ENCODE data around the gene CTBP1.

CTBP1 gene

GRCh38 chr4:1221155-1221870, 27.6 kb downstream of the CTBP1 start:
- no peak for DNase-seq

DNA sequence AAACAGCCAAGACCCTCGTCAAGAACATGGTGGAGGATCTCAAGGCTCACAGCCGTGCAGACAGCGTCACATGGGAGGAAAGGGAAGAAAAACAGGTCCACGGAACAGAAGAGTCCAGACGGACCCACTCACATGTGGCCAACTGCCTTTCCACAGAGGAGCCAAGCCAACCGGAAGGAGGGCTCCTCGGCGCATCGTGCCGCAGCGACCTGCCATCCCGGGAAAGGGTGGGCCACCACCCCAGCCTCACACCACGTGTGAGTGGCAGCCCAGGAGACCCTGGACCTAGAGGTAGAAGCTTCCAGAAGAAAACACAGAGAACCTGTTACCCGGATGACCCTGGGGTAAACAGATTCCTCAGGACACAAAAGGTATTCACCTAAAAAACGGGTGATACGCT, 28.4 kb downstream of the CTBP1 start:
- no peak for DNase-seq

GRCh38 chr4:1219566-1219950, 29.4 kb downstream of the CTBP1 start:
- DNase-seq = no peak

GRCh38 chr4:1218634-1219565, 30.0 kb downstream of the CTBP1 start:
- DNase-seq = no peak

- DNase-seq = no peak
These were observed 31.6 kb downstream of the CTBP1 start for GRCh38 chr4:1217366-1217765.

- peak; percentile 82 for DNase-seq
These were observed 32.0 kb downstream of the CTBP1 start for GRCh38 chr4:1216869-1217294.

GRCh38 chr4:1216076-1216614, 32.8 kb downstream of the CTBP1 start:
- DNase-seq = no peak

DNA sequence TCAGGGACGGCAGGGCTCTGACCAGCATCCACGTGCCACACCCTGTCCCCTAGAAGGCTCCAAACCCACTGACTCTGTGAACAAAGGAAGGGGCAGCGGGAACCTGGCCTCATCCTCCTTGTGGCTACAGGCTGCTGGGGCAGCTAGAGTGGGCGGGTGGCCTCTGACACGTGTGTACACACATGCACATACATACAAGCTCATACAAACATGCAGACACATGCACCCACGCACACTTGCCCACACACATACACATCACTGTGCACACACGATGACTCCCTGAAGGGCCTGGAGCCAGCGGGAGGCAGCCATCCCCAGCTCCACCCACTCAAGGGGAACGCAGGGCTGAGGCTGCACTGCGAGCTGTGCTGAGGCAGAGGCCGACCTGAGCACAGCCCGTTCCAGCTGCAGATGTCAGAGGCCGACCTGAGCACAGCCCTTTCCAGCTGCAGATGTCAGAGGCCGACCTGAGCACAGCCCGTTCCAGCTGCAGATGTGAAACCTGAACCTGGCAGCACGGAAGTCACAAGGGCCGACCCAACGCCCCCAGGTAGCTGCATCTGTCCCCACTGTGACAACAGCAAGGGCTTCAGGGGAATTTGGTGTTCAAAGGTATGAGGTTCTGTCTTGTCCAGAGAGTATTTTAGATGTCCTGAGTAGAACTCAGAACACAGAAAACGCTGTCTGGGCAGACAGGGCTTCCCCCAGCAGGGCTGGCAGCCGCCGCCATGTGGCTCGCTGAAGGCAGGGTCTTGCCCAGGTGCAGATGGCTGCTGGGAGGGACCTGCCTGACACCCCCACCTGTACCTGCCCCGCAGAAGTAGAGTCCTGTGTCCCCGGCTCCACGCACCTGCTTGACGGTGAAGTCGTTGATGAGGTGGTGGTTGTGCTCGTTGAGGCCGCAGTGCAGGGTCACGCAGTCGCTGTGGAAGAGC, 33.5 kb downstream of the CTBP1 start:
- no peak for DNase-seq

- no peak for DNase-seq
These were observed 34.5 kb downstream of the CTBP1 start for GRCh38 chr4:1214101-1215095.

DNA sequence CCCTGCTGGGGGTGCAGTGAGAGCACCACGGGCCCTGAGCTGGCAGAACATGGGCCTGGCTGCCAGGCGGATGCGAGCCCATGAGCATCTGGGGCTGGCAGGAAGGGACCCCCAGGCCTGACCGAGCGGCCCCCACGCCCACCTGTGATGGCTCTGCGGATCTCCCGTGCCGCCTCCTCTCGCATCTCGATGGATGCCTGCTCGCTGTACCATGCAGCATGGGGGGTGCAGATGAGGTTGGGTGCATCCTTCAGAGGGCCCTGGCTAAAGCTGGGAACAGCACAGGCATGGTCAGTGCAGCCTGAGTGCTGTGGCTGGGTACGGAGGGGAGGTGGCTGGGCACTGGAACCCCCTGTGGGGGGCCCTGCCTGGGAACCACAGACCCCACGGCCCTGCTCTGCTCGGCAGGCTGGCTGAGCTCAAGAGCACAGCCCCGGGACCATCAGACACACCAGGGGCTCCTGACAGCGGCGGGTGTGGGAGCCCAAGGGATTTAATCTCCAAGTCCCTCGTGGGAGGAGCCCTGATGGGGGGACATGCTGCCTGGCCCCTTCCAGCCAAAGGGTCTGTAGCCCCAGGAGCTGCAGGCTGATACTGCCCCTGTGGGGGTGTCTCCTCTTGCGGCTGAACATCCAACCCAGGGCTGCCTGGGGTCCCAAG, 35.5 kb downstream of the CTBP1 start:
- DNase-seq = no peak

DNA sequence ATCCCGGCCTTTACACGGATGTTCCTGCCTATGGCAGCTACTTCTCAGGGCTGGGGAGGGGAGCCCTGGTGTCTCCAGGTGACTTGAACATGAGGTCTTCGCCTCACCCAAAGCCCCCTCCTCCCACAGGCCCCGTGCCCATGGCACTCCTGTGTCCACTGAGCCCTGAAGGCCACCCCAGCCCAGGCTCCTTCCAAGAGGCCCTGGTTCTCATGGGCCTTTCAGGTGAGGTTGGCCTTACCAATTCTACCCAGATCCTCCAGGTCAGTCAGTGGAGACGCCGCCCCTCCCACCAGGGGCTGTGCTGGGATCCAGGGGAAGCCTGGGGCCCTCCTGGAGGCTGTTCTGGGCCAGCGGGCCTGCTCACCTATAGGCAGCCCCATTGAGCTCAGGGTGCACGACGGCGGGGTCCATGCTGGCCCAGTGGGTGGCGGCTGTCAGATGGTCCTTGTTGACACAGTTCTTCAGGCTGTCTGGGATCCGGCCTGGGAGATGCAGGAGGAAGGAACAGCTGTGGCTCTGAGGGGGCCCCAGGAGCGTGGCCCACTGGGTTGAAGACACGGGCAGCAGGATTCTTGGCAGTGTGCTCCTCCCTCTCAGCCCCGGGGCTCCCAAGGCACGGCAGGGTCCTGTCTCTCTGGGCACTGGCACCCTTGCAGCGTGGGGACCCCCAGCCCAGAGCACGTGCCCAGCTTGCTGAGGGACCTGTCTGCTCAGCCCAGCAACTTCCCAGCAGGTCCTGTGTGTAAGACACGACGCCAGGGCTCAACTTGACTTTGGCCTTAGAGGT, 36.2 kb downstream of the CTBP1 start:
- DNase-seq = no peak

GRCh38 chr4:1211891-1212545, 36.9 kb downstream of the CTBP1 start:
- no peak for DNase-seq

DNA sequence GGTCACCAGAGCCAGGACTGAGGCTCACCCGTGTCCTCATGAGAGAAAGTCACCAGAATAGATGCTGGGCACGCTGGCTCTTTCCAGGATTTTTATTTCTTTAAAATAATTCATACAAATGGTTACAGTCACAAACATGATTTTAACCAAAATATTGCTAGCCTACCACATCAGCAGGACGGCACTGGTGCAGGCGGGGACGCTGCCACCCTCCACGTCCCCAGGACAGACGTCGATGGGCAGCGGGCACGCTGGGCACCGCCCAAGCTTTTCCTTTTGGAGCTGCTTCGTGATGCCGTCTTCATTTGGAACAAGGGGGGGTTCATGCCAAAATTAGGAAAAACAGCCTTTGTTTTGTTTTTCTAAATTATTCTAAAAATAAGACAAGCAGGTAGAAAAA, 37.6 kb downstream of the CTBP1 start:
- no peak for DNase-seq

GRCh38 chr4:1210971-1211370, 38.0 kb downstream of the CTBP1 start:
- DNase-seq = no peak

DNA sequence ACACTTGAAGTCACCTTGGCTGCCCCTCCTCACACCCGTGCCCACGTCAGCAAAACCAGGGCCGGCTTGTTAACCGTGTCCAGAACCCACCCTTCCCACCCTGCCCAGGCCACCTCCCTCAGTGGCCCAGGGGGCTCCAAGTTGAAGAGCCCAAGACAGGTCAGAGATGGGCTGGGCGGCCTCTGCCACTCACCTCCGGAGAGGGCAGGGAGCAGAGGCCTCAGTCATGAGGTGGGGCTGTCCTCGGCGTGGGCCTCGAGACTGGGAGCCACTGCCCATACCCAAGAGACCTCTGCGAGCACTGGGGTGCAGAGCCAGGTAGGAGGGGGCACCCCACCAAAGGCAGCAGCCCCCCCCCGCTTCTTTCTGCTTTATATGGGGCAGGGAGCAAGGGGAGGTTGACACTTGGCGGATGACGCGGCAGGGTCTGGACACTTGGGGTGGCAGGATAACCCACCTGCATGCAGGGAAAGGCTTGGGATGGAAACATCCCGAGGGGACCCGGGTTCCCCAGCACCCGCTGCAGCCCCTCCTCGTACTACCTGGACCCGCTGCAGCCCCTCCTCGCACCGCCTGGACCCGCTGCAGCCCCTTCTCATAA, 38.6 kb downstream of the CTBP1 start:
- DNase-seq = no peak

DNA sequence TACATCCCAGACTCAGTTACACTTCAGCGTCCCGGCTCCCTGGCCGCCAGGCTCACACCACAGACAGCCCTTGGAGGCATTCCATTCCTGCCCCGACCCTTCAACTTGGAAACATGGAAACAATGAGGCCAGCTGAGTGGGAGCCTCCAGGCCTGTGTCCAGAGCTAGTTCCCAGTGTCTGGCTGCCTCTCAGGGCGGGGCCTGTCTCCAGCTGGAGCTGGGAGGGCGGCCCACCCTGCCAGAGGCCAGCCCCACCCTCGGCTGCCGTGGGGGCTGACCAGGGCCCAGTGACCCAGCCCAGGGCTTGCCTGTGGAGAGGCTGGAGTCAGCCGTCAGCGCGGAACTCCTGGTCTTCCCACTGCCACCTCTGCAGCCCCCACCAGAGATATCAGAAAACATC, 39.1 kb downstream of the CTBP1 start:
- DNase-seq = no peak

DNA sequence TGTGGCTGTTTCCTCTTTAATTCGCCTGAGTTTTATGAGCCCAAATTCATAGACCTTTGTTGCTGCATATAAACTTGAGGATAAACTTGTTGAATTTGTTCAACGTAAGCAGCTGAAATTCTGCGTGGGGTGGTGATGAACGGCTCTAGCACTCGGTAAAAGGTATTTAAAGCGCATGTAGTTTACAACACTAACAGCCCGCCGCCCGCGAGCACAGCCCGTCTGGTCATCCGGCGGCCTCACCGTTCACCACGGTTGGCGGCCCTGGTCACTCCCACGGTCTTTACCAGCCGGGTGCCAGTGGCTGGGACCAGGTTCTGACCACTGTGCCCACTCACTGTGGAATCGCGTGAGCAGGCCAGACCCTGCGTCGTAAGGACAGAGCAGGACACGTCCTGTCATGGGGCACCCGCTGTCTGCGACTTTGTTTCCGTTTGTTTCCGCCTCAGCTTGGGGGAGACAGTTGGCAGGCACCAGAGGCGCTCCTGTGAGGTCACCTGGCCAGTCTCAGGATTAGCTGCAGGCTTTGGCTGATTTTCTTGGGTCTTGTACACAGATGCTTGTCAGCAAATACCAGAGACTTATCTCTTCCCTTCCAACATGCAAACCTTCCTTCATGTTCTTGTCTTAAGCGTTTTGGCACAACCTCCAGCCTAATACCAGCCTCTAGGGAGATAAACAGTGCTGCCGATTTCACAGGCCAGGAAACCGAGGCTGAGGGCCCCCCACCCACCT, 39.8 kb downstream of the CTBP1 start:
- no peak for DNase-seq

DNA sequence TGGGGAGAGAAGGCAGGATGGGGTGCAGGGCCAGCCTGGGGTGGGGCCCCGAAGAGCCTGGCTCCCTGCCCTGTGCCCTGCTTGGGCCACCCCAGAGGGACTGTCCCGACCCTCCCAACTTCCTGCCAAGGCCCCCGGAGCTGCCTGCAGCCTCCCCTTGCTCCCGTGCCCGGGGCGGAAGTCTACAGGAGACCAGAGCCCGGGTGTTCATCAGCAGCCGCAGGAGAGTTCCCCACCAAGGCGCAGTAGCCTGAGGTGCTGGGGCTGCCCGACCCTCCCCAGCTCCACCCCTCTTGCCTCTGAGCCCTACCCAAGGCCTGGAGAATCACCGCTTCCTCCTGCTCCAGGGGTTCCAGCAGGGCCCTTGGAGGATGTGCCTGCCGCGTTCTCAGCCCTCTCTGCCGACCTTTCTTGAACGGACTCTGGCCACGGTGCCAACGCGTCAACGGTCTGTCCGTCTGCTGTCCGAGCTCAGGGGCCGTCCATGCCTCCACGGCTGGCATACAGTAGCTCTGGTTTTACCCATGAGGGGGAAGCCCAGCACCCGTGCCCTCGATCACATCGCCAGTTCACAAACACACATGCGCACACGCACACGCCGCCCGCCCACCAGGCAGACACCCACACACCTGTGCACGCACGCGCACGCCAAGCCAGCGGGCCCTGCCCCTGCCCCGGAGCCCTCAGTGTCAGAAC, 40.5 kb downstream of the CTBP1 start:
- no peak for DNase-seq
